ENCODE measurements around the gene PCDHGA12.

- no peak for TF ChIP-seq CTCF (IDR thresholded peaks at IDR 0.05)
- TF ChIP-seq POLR2A (IDR thresholded peaks at IDR 0.05): no peak
- TF ChIP-seq POLR2AphosphoS5 (IDR thresholded peaks at IDR 0.05): no peak
- no peak for TF ChIP-seq EP300 (IDR thresholded peaks at IDR 0.05)
These were observed 6.9 kb downstream of the PCDHGA12 start for GRCh38 chr5:141437221-141437620.
